Measurements from ENCODE around the gene ANLN.
"Not testable (repeated sequence)": the region's sequence is repeated elsewhere in the genome, so short reads cannot be mapped to it uniquely, and the experiment has no call there.

ANLN gene

GRCh38 chr7:36389371-36390198, at the start of gene ANLN:
TSS of gene ANLN (plus strand) at chr7:36389862. CDS start at chr7:36390027, 165 bp downstream.
- peak; percentile 93 to 96 for DNase-seq

GRCh38 chr7:36343548-36343947, 46.1 kb upstream of the ANLN start:
- DNase-seq = no peak

GRCh38 chr7:36344622-36345021, 45.0 kb upstream of the ANLN start:
- no peak for DNase-seq

GRCh38 chr7:36346260-36346831, 43.3 kb upstream of the ANLN start:
- DNase-seq = no peak

- DNase-seq = no peak
Observed at GRCh38 chr7:36348256-36348655, 41.4 kb upstream of the ANLN start.

DNA sequence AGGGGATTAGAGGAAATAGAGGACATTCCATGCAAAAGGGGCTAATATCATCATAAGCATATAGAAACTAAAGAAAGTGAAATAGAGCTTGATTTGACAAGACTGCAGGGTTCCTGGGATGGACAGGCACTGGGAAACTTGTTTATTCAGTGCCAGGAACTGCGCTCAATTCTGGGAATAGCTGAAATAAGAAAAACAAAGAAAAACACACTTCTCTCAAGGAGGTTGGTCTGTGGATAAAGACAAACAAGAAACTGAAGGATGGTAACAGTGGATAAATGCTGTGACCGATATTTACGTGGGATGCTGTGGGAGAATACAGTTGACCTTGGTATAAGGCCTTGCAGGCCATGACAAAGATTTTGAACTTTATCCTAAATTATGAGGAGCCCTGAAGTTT, 40.9 kb upstream of the ANLN start:
- no peak for DNase-seq

DNA sequence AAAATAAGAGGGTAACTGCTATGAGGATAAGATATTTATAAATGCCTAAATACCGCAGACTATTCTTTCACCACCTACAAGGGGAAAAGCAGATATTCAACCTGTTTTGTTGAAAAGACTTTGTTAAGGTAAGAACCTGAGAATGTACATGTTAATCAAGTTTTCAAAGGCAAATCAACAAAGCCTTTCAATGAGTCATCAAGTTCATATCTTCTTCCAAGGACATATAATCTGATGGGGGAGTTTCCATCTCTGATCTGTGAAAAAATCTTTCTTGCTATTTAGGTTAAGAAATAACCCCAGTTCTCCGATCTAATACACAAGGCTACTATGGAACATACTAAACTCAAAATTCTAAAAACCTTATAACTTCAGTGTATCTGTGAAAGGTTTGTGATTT, 40.0 kb upstream of the ANLN start:
- DNase-seq = no peak

DNA sequence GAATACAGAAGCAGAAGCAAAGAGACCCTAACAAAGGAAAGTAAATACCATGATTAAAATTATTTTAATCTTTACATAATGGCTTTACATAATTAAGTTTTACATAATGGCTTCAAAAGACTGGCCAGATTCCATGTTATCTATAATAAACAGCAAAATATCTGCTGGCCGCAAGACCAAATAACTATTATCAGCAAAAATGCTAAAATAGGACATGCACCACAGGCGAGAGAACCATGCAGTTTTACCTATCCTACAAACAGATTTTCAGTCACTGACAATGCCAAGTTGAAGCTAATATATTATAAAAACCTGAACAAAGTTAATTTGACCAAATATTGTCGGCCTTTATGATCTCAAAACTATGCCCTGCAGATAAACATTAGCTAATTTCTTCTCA, 34.2 kb upstream of the ANLN start:
- DNase-seq = no peak

GRCh38 chr7:36357054-36357453, 32.6 kb upstream of the ANLN start:
- DNase-seq = no peak

DNA sequence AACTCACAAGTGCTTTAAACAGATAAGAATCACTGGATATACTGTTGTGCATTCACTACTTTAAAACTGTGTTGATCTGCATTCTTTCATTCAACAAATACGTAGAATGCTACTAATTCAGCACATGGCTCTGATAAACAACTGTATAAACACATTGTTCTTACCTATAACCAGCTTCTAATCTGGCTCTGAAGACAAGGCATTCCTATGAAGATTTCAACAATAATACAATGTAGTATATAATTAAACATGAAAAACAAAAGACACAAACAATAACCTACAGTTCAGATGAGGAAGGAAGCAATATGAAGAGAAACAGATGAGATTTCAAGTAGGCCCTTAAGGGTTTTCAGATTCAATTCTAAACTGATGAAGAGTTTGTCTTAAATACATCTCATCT, 31.1 kb upstream of the ANLN start:
- DNase-seq = no peak

DNA sequence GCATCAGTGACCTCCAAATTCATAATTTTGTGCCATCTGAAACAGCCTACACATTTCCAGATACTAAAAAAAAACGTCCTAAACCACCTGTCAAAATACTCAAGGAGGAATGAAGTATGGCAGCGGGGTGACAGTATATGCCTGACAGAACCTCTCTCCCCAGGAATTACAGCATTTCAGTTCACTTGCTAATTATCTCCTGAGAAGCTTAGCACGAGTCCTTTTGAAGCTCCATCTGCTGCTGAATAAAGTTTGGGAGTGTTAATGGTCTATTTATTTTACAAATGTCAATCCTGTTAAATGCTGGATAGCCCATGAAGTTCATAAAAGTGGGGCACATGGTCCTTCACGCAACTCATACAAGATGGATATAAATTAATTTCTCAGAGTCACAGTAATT, 29.4 kb upstream of the ANLN start:
- DNase-seq = peak in 1 of 2 experiments; percentile 40

DNA sequence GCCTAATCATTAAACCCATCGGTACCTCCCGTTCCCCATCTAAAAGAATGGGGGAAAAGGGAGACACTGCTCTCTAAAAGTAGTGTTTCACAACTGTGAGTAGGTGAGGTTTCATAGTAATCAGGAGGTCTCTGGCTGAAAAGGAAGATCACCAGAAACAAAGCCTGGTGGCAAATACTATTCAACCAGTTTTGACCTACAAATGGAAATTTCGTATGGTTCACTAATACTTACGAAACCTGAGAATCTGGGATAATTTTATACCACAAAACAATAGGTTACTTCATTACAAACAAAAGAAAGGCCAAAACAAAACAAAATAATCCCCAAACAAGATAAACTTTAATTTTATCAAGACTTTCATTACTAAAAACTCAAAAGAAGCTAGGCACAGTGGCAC, 28.4 kb upstream of the ANLN start:
- no peak for DNase-seq

DNA sequence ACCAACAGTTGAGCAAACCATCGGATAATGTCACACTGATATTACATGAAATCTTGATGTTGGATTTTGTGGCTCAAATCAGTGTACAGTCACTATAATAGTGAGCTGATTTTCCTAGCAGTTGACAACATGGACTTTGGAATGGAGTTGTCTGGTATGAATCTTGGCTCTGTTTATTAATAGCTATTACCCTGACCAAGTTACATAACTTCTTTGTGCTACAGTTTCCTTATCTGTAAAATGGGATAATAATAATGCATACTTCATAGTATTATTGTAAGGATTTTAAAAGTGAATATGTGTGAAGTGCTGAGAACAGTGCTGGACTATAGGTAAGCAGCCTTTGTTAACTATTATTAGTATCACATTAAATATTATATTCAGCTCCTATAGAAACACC, 26.1 kb upstream of the ANLN start:
- no peak for DNase-seq

DNA sequence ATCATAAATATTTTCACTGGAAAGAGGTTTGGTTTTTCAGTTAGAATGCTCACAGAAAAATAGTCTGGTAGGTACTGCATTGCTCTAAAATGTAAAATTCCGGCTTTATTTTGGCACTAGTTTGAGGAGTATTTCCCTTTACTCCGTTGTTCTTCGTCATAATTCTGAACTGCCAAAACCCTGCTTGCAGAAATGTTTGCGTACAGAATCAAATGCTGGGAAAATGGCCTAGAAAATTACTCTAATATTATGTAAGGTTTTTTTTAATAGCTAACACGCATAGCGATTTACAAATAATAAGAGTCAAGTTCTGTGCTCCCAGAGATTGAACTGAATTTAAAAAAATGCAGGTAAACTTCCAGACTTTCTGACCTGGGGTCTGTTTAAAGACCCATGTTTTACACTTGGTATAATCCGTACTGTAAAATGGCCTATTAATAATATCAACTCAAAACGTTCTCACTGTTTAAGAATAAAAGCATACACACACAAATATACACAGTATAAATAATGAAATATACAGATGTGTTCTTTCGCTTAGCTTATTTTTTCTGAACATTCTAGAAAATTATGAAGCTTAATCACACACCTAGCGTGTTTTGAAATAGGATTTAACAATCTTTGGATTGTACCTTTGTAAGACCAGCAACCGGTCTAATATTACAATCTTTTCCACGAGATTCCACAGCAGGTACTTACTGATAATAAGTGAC, 23.5 kb upstream of the ANLN start:
- no peak for DNase-seq

GRCh38 chr7:36366718-36367560, 22.7 kb upstream of the ANLN start:
- DNase-seq = peak; percentile 93 to 94

GRCh38 chr7:36367561-36368077, 22.0 kb upstream of the ANLN start:
- DNase-seq = no peak

GRCh38 chr7:36368496-36368895, 21.2 kb upstream of the ANLN start:
- DNase-seq = no peak

DNA sequence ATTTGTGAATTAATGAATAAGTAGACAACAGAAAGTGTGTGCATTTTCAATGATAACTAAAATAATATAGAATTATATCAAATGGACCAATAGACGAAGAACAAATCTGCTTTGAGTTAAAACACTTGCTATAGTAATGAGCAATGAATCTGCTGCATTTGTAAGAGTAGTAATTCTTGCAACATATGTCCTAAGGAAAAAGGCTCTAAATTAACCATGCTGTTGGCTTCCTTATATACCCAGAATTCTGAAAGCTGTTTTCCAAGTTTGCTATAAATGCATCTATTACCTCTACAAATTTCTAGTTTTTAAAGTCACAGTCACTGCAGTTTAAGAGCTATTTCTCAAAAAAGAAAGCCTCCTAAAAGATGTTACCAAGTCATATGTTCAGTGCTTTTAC, 20.5 kb upstream of the ANLN start:
- DNase-seq = no peak

DNA sequence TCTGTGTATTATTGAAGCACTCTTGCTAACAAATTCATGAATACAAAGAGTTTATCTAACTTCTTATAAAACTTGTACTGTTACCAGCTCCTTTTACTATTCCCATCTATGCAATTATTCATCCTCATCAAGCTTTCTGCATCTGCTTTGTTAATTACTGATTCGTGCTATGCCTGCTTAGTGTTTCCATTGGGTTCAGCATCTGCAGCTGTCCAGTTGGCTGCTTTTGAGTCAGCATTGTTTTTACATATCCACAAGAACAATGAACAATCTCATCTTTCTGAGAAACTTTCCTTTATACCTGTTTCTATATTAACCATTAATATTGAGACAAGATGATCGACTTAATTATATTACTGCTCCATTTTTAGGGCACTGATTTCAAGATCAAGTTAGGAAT, 19.6 kb upstream of the ANLN start:
- no peak for DNase-seq

DNA sequence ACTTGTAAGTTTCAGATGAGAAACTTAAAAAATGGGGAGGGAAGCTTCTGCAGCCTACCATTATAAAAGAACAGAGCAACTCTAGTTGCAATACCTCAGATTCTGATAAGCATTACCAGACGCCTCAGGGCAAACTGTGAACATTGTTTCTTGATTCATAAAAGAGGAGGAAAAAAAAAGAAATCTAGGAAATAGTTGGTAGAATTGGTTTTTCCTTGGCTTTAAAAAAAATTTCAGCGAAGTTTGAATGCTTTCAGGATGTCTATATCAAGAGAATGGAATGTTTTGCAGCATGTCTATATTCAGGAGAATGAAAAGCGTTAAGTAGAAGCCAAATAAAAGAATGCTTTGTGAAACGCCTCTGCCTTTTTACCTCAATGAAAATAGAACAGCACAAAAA, 17.5 kb upstream of the ANLN start:
- DNase-seq = no peak

- not testable (repeated sequence) for DNase-seq
Observed at GRCh38 chr7:36378555-36378954, 11.1 kb upstream of the ANLN start.

GRCh38 chr7:36379831-36380504, 9.7 kb upstream of the ANLN start:
- DNase-seq = no peak
